HepG2 (cell line): ENCODE measurements around the gene CDKL5. TPM values are rescaled to one million over a fixed set of nuclear protein-coding genes. Genes with fewer than 3 reads are reported as not detected.

Experiments
- ATAC-seq: fragments of 200-7000 bp; cut with Tn5 transposase; 3 replicates; pipeline ENCODE4 v1.9.1; 2020; ENCODE audit warnings: mild to moderate bottlenecking, moderate library complexity
- BruUV-seq: library from RNA; stranded (reverse); fragments of 400-500 nt; replicated peaks from 2 replicates; lab custom pipeline; 2021; lab: Mats Ljungman, UMichigan
- CTCF ChIA-PET: fragments of 300-600 bp; formaldehyde crosslinking; extraction: SDS; loops from one replicate; lab custom pipeline; 2021; ENCODE audit warnings: low total read pairs, inconsistent platforms, low intra/inter-chr PET ratio; lab: Yijun Ruan, JAX
- POLR2A ChIA-PET: fragments of 350-600 bp; sonication (Branson Sonifier 250); formaldehyde crosslinking; loops from one replicate; lab custom pipeline; 2020; ENCODE audit warnings: antibody characterized with exemption, inconsistent platforms; lab: Yijun Ruan, JAX
- DNase-seq: peaks from one replicate; pipeline ENCODE4 v3.0.0-alpha.2; 2015; ENCODE audit warnings: low spot score
- FAIRE-seq: peaks from 3 replicates; lab custom pipeline; 2011; peaks lifted over from hg19 to GRCh38; lab: Jason Lieb, UNC
- H2AFZ ChIP-seq: one replicate; pipeline ENCODE4 v1.6.1; 2011; ENCODE audit warnings: low read length, inconsistent platforms
- H3K27ac ChIP-seq: fragments of 300-600 bp; 3 replicates; pipeline ENCODE4 v1.8.0; 2011; ENCODE audit warnings: mixed run types, mild to moderate bottlenecking, mixed read lengths, low read length, inconsistent platforms; ENCODE audit not compliant: insufficient read depth; ENCODE audit errors: extremely low read length
- H3K27me3 ChIP-seq, 2 experiments: fragments of 200-600 bp in 1 of 2; 2 replicates in 1 of 2; 3 replicates in 1 of 2; pipeline versions ENCODE4 v1.6.0 to v1.8.0; 2011; ENCODE audit warnings: low read length in 2 of 2, mild to moderate bottlenecking in 2 of 2, moderate library complexity in 2 of 2, inconsistent platforms in 1 of 2; ENCODE audit not compliant: insufficient read depth in 2 of 2, control insufficient read depth in 1 of 2
- H3K36me3 ChIP-seq, 2 experiments: fragments of 200-600 bp in 1 of 2; replicated peaks in 1 of 2; 2 replicates in 1 of 2; 3 replicates in 1 of 2; pipeline versions ENCODE4 v1.5.1 to v1.8.0; 2011; ENCODE audit warnings: low read length in 2 of 2, inconsistent platforms in 1 of 2; ENCODE audit not compliant: insufficient read depth in 2 of 2, control insufficient read depth in 1 of 2
- H3K4me1 ChIP-seq: 2 replicates; pipeline ENCODE4 v1.5.1; 2012; ENCODE audit warnings: low read length, inconsistent platforms; ENCODE audit not compliant: insufficient read depth
- H3K4me2 ChIP-seq: 2 replicates; pipeline ENCODE4 v1.6.0; 2011; ENCODE audit warnings: low read depth, low read length, inconsistent platforms
- H3K4me3 ChIP-seq, 3 experiments: fragments of 200-600 bp in 1 of 3; sonication (generic), shearing (Covaris generic) in 1 of 3; replicated peaks in 1 of 3; 2 replicates each; pipeline ENCODE4 v1.5.1; 2011 to 2016; ENCODE audit warnings: low read length in 3 of 3, inconsistent platforms in 2 of 3, low read depth in 2 of 3, mild to moderate bottlenecking in 2 of 3, control low read depth in 1 of 3, mixed read lengths in 1 of 3; ENCODE audit not compliant: insufficient read depth in 1 of 3
- H3K79me2 ChIP-seq: one replicate; pipeline ENCODE4 v1.6.1; 2011; ENCODE audit warnings: low read length, inconsistent platforms; ENCODE audit not compliant: insufficient read depth
- H3K9ac ChIP-seq: 2 replicates; pipeline ENCODE4 v1.6.0; 2011; ENCODE audit warnings: mild to moderate bottlenecking, low read depth, low read length, inconsistent platforms; ENCODE audit not compliant: insufficient read depth
- H3K9me3 ChIP-seq: 2 replicates; pipeline ENCODE4 v1.5.1; 2012; ENCODE audit warnings: mild to moderate bottlenecking, low read length
- H4K20me1 ChIP-seq: 2 replicates; pipeline ENCODE4 v1.6.0; 2011; ENCODE audit warnings: inconsistent platforms, mild to moderate bottlenecking, low read length, moderate library complexity; ENCODE audit not compliant: insufficient read depth
- KDM2A ChIP-seq: sonication (generic); formaldehyde crosslinking; IDR thresholded peaks from 2 replicates; pipeline ENCODE4 v1.4.0; 2020; ENCODE audit warnings: low read depth, missing genetic modification reagents, borderline replicate concordance
- MAFG ChIP-seq: sonication (generic); formaldehyde crosslinking; IDR thresholded peaks from 2 replicates; pipeline ENCODE4 v1.5.1; 2020; ENCODE audit warnings: mild to moderate bottlenecking, missing genetic modification reagents
- ZNF350 ChIP-seq: sonication (generic); formaldehyde crosslinking; IDR thresholded peaks from 2 replicates; pipeline ENCODE4 v1.4.0; 2020; ENCODE audit warnings: mild to moderate bottlenecking, low read depth, missing genetic modification reagents, borderline replicate concordance
- in situ Hi-C: cut with HindIII; loops from 2 replicates; pipeline ENCODE4 v1.10.0; 2017; ENCODE audit warnings: low pct_unique_long_range_greater_than_20kb; ENCODE audit not compliant: extremely low pct_ligation_motif_present
- intact Hi-C: fragments of 100-400 bp; cut with micrococcal nuclease; formaldehyde crosslinking; loops from one replicate; pipeline ENCODE4 v1.10.0; 2022; ENCODE audit not compliant: unreplicated experiment
- polyA plus RNA-seq, 8 experiments: library from polyadenylated mRNA; depleted of rRNA in 3 of 8; stranded (reverse) in 7 of 8; unstranded in 1 of 8; fragments of >200 nt; fragmentation: Illumina TruSeq in 4 of 8; extraction: Trizol in 4 of 8; gene quantifications; 2 replicates each; pipeline versions ENCODE4 v1.2.1 to v1.2.3, GENCODE V29; 2011 to 2016; ENCODE audit warnings: low read depth in 4 of 8, missing spikeins in 1 of 8, mixed read lengths in 1 of 8; ENCODE audit not compliant: insufficient read depth in 1 of 8
- total RNA-seq, 5 experiments: library from RNA; depleted of rRNA; stranded (reverse); fragments of >200 nt; fragmentation: Illumina TruSeq; extraction: Trizol; gene quantifications; 2 replicates each; pipeline ENCODE4 v1.2.3, GENCODE V29; 2016; ENCODE audit warnings: low read depth in 1 of 5
- TF ChIP-seq, protein P1 (sequence below), 2 experiments: sonication (generic) in 1 of 2; formaldehyde crosslinking in 1 of 2; IDR thresholded peaks; 2 replicates each; pipeline versions ENCODE4 v1.6.1 to v1.9.0; 2014 to 2022; ENCODE audit warnings: antibody characterized with exemption in 1 of 2, borderline replicate concordance in 1 of 2, inconsistent platforms in 1 of 2, low read depth in 1 of 2, missing genetic modification reagents in 1 of 2

Gene CDKL5
- total and polyA plus RNA-seq, 2 of the 13 experiments (the other 11 are each of a cell fraction or from before 2014, with no cell fraction given), result 2.8 to 7.0 TPM

GRCh38 chrX:18652636-18653035, 227.2 kb downstream of the CDKL5 start:
- TF ChIP-seq, protein P1, sequence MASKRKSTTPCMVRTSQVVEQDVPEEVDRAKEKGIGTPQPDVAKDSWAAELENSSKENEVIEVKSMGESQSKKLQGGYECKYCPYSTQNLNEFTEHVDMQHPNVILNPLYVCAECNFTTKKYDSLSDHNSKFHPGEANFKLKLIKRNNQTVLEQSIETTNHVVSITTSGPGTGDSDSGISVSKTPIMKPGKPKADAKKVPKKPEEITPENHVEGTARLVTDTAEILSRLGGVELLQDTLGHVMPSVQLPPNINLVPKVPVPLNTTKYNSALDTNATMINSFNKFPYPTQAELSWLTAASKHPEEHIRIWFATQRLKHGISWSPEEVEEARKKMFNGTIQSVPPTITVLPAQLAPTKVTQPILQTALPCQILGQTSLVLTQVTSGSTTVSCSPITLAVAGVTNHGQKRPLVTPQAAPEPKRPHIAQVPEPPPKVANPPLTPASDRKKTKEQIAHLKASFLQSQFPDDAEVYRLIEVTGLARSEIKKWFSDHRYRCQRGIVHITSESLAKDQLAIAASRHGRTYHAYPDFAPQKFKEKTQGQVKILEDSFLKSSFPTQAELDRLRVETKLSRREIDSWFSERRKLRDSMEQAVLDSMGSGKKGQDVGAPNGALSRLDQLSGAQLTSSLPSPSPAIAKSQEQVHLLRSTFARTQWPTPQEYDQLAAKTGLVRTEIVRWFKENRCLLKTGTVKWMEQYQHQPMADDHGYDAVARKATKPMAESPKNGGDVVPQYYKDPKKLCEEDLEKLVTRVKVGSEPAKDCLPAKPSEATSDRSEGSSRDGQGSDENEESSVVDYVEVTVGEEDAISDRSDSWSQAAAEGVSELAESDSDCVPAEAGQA (IDR thresholded peaks at IDR 0.05; ENCODE audit: low read depth), result no peak
- TF ChIP-seq, protein P1 (CRISPR knock-in tag; IDR thresholded peaks at IDR 0.05; ENCODE audit: borderline replicate concordance), result no peak
- TF ChIP-seq ZNF350 (CRISPR knock-in tag) (no peak), MAFG (CRISPR knock-in tag) (no peak), KDM2A (no peak)
- Histone ChIP-seq H3K4me3 (no peak overlapping the region), H3K36me3 (no peaks in the 10 kb centered on the region), H4K20me1 (no peaks in the 10 kb centered on the region), H3K4me2 (no peak overlapping the region), H3K79me2 (no peaks in the 10 kb centered on the region), H3K27ac (no peak overlapping the region), H3K9me3 (no peaks in the 10 kb centered on the region), H3K9ac (no peak overlapping the region), H3K27me3 (no peaks in the 10 kb centered on the region), H2AFZ (no peak overlapping the region), H3K4me1 (peaks cover 23% of the 10 kb centered on the region)
- ChIA-PET CTCF (no interaction called here), POLR2A (no interaction called here)
- in situ Hi-C loops, result no loop called here
- BruUV-seq, result no TSS peak
- FAIRE-seq (no peak), ATAC-seq (no peak), DNase-seq (no peak)
- intact Hi-C loops, result no loop called here
